PFSK-1 (cell line): ENCODE measurements around the gene BCAS1.

Experiments used
- POLR2AphosphoS5 ChIP-seq: IDR thresholded peaks from 2 replicates; pipeline ENCODE4 v1.6.1; 2012; ENCODE audit warnings: low read depth, mild to moderate bottlenecking, control low read depth, low read length, moderate library complexity
- REST ChIP-seq, 2 experiments: IDR thresholded peaks; 2 replicates each; pipeline versions ENCODE4 v1.6.1 to v1.8.0; 2011 to 2012; ENCODE audit warnings: low read depth in 2 of 2, low read length in 2 of 2, control low read depth in 1 of 2, inconsistent platforms in 1 of 2, mild to moderate bottlenecking in 1 of 2, moderate library complexity in 1 of 2; ENCODE audit not compliant: insufficient read depth in 1 of 2
- SIN3A ChIP-seq: IDR thresholded peaks from 2 replicates; pipeline ENCODE4 v1.6.1; 2012; ENCODE audit warnings: mild to moderate bottlenecking, low read length, moderate library complexity, borderline replicate concordance; ENCODE audit not compliant: insufficient read depth
- TAF1 ChIP-seq: IDR thresholded peaks from 2 replicates; pipeline ENCODE4 v1.6.1; 2012; ENCODE audit warnings: low read length, control low read depth, borderline replicate concordance; ENCODE audit not compliant: insufficient read depth

DNA sequence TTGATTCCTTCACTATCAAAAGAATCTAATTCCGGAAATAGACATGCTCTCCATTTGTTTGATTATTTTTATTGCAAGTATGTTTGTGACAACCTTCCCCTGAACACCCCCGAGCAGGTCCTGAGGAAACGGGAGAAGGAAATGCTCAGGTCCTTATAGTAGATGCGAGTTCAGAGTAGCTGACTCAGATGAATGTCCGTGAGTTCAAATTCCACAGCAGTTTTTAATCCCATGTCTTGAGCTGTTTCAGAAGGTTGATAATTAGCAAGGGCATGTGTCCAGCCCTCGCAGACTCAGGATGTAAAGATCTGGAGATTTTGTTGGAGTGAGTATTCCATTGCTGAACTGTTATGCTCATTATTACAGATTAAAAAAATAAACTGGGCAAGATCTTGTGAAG lies 169.3 kb downstream of the BCAS1 start:
- TF ChIP-seq SIN3A: 0 out of 2 replicates have a peak, but pooled peaks have one; percentile 42
- no peak for TF ChIP-seq TAF1
- TF ChIP-seq REST (IDR thresholded peaks at IDR 0.05; ENCODE audit: insufficient read depth in 1 of 2, low read depth in 2 of 2, low read length in 2 of 2): no peak
- TF ChIP-seq POLR2AphosphoS5: no peak
